Measurements from ENCODE around the gene LYSMD4.

The LYSMD4 gene

DNA sequence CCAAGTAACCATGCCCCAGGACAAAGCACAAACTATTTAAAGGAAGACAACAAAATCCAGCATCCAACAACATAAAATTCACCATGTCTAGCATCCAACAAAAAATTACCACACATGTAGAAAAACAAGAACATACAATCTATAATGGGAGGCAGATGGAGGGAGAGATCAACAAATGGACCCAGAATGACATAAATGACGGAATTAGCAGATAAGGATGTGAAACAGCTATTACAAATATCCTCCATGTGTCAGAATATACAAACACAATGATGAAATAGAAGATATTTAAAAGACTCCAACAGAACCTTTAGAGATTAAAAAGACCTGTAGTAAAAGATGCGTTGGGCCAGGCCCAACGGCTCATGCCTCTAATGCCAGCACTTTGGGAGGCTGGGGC, 10.8 kb downstream of the LYSMD4 start:
- Mint-ChIP-seq H3K27ac (no peak overlapping the region), H3K4me3 (no peak overlapping the region), H3K9me3 (no peaks in the 10 kb centered on the region), H3K4me1 (ENCODE audit: low read depth) (peaks cover 21% of the 10 kb centered on the region), H3K36me3 (ENCODE audit: low read depth) (peaks cover 8% of the 10 kb centered on the region), H3K27me3 (peaks cover 2% of the 10 kb centered on the region)
- intact Hi-C loops (cut with micrococcal nuclease): no loop called here

DNA sequence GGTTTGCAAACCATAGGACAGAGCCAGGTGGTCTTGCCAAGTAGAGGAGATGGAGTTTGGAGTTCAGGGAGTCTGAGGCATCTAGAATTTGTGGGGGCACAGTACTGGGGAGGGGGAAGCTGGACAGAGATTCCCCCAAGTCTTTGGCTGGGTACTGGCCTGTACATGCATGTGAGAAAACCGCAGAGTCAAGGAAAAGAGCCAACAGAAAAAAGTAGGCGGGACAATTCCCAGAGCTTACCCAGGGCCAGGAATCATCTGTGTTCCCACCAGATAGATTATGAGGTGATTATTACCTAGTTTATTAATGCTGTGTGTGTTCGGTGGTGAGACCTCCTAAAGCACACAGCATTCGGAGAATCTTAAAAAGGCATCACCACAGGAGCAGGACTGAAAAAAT, 11.3 kb downstream of the LYSMD4 start:
- no peak overlapping the region for H3K27ac Mint-ChIP-seq
- intact Hi-C loops (cut with micrococcal nuclease): no loop called here
- peaks cover 2% of the 10 kb centered on the region for H3K27me3 Mint-ChIP-seq
- no peaks in the 10 kb centered on the region for H3K9me3 Mint-ChIP-seq
- H3K4me1 Mint-ChIP-seq (ENCODE audit: low read depth): peaks cover 21% of the 10 kb centered on the region
- no peak overlapping the region for H3K4me3 Mint-ChIP-seq
- peaks cover 14% of the 10 kb centered on the region for H3K36me3 Mint-ChIP-seq (ENCODE audit: low read depth)

- no peaks in the 10 kb centered on the region for H3K9me3 Mint-ChIP-seq
- H3K36me3 Mint-ChIP-seq (ENCODE audit: low read depth): peaks cover 20% of the 10 kb centered on the region
- peaks cover 21% of the 10 kb centered on the region for H3K4me1 Mint-ChIP-seq (ENCODE audit: low read depth)
- no peak overlapping the region for H3K27ac Mint-ChIP-seq
- H3K4me3 Mint-ChIP-seq: no peak overlapping the region
- peaks cover 2% of the 10 kb centered on the region for H3K27me3 Mint-ChIP-seq
- intact Hi-C loops (cut with micrococcal nuclease): no loop called here
These were observed 12.0 kb downstream of the LYSMD4 start for GRCh38 chr15:99721104-99721778.

GRCh38 chr15:99720533-99720932, 12.7 kb downstream of the LYSMD4 start:
- peaks cover 2% of the 10 kb centered on the region for H3K27me3 Mint-ChIP-seq
- intact Hi-C loops (cut with micrococcal nuclease): no loop called here
- H3K27ac Mint-ChIP-seq: no peak overlapping the region
- H3K4me1 Mint-ChIP-seq (ENCODE audit: low read depth): peaks cover 21% of the 10 kb centered on the region
- H3K36me3 Mint-ChIP-seq (ENCODE audit: low read depth): peaks cover 25% of the 10 kb centered on the region
- no peak overlapping the region for H3K4me3 Mint-ChIP-seq
- no peaks in the 10 kb centered on the region for H3K9me3 Mint-ChIP-seq

- intact Hi-C loops (cut with micrococcal nuclease): no loop called here
These were observed 14.1 kb downstream of the LYSMD4 start for GRCh38 chr15:99719096-99719541.

DNA sequence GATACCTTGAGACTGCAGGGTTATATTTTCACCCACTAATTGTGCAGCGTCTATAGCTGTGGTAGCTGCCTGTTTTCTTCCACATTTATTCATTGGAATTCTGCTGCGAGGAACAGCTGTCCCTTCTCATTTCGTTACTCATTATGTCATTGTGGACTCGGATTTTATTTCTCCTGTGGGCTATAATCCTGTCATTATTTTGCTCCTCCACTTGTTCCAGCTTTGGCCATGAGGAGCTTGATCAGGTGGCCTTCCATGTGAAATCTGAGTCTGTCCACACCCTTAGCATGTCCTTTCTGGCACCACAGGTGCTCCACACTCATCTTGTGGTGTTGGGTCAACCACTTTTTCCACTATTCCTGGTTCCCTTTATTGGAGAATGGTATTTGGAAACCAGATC, 14.8 kb downstream of the LYSMD4 start:
- Mint-ChIP-seq H3K27me3 (peaks cover 2% of the 10 kb centered on the region), H3K36me3 (ENCODE audit: low read depth) (peaks cover 42% of the 10 kb centered on the region), H3K9me3 (no peaks in the 10 kb centered on the region), H3K4me1 (ENCODE audit: low read depth) (peaks cover 21% of the 10 kb centered on the region), H3K27ac (no peak overlapping the region), H3K4me3 (no peak overlapping the region)
- intact Hi-C loops (cut with micrococcal nuclease): no loop called here

More at GRCh38 chr15:99719096-99719541, 14.1 kb downstream of the LYSMD4 start:
- peaks cover 21% of the 10 kb centered on the region for H3K4me1 Mint-ChIP-seq (ENCODE audit: low read depth)
- H3K9me3 Mint-ChIP-seq: no peaks in the 10 kb centered on the region
- no peak overlapping the region for H3K27ac Mint-ChIP-seq
- H3K4me3 Mint-ChIP-seq: no peak overlapping the region
- peaks cover 37% of the 10 kb centered on the region for H3K36me3 Mint-ChIP-seq (ENCODE audit: low read depth)
- peaks cover 2% of the 10 kb centered on the region for H3K27me3 Mint-ChIP-seq

DNA sequence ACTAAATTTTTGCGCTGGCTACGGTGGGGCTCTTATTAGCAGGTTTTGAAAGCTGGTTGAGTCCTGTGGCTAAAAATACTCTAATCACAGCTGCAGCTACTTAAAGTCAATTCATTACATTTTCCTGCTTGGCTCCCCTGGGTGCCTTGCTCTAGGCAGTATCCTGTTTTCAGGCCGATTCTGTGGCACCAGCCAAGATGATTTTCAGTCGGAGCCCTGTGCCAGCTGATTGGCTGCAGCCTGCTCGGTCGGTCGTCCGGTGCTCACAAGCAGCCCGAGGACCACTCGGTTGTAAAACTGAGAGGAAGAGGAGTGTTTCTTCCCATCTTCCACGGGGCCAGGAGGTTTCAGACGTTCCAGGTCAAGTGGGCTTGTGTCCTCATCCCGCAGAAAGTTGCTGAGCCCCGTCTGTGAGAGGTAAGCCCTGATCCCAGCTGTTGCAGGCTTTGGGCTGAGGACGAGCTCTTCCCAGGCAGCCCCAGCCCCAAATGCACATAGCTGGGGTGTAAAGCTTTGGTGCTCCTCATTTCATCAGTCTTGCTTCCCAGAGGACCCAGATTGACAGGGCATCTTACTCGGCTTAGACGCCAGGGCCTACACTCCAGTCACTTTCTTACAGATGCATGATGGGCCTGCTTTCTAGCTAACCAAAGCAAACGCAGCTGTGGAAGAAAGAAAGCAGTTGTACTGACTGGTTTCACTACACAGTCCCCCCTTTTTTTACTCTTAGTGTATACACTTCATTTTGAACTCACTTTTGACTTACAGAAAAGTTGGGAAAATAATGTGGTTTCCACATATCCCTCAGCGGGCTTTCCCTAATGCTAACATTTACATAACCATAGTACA, 15.9 kb downstream of the LYSMD4 start:
- Mint-ChIP-seq H3K9me3 (no peaks in the 10 kb centered on the region), H3K36me3 (ENCODE audit: low read depth) (peaks cover 53% of the 10 kb centered on the region), H3K4me3 (no peak overlapping the region), H3K4me1 (ENCODE audit: low read depth) (peaks cover 21% of the 10 kb centered on the region), H3K27me3 (peaks cover 2% of the 10 kb centered on the region), H3K27ac (no peak overlapping the region)
- intact Hi-C loops (cut with micrococcal nuclease): no loop called here

- no peaks in the 10 kb centered on the region for H3K9me3 Mint-ChIP-seq
- intact Hi-C loops (cut with micrococcal nuclease): no loop called here
- peaks cover 2% of the 10 kb centered on the region for H3K27me3 Mint-ChIP-seq
- no peak overlapping the region for H3K4me3 Mint-ChIP-seq
- H3K36me3 Mint-ChIP-seq (ENCODE audit: low read depth): peaks cover 60% of the 10 kb centered on the region
- no peak overlapping the region for H3K27ac Mint-ChIP-seq
- peaks cover 21% of the 10 kb centered on the region for H3K4me1 Mint-ChIP-seq (ENCODE audit: low read depth)
These were observed 16.6 kb downstream of the LYSMD4 start for GRCh38 chr15:99716540-99717095.

- peaks cover 94% of the 10 kb centered on the region for H3K36me3 Mint-ChIP-seq (ENCODE audit: low read depth)
- intact Hi-C loops (cut with micrococcal nuclease): no loop called here
- no peak overlapping the region for H3K4me3 Mint-ChIP-seq
- no peaks in the 10 kb centered on the region for H3K9me3 Mint-ChIP-seq
- H3K27me3 Mint-ChIP-seq: no peaks in the 10 kb centered on the region
- no peak overlapping the region for H3K27ac Mint-ChIP-seq
- H3K4me1 Mint-ChIP-seq (ENCODE audit: low read depth): peaks cover 8% of the 10 kb centered on the region
These were observed 20.8 kb downstream of the LYSMD4 start for GRCh38 chr15:99712415-99712814.

- intact Hi-C loops (cut with micrococcal nuclease): no loop called here
- H3K9me3 Mint-ChIP-seq: no peaks in the 10 kb centered on the region
- H3K4me3 Mint-ChIP-seq: no peak overlapping the region
- peaks cover 93% of the 10 kb centered on the region for H3K36me3 Mint-ChIP-seq (ENCODE audit: low read depth)
- peaks cover 8% of the 10 kb centered on the region for H3K4me1 Mint-ChIP-seq (ENCODE audit: low read depth)
- no peaks in the 10 kb centered on the region for H3K27me3 Mint-ChIP-seq
- no peak overlapping the region for H3K27ac Mint-ChIP-seq
These were observed 21.6 kb downstream of the LYSMD4 start for GRCh38 chr15:99711625-99712024.

DNA sequence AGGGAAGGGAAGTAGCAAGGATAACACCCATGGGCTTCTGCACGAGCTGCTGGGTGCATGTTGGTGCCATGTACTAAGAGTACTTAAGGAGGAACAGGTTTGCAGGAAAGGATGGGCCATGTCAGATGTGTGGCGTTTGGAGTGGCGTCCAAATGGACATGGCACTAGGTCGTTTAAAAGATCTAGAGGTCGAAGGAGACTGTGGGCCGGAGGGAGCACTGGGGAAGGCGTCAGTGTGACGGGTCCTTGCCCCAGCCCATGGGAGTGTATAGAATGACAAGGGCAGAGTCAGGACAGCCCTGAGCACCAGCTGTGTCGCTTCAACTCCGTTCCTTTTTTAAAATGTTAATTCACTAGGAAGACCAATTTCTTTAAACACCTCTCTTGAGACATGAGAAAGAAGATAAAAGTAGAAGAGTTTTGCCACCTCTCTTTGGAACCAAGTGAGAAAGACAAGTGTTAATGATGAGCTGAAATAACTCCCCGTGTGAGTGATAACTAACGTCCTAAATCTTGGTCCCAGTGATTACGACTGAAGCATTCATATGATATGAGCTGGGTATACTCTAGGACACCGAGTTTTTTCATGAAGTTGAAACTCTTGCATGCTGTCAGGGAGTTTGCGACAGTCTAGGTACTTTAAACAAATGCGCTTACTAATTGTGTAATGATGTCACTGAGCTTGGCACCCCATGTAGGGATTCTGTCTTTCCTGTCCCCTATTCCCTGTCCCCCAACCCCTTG, 23.8 kb downstream of the LYSMD4 start:
- intact Hi-C loops (cut with micrococcal nuclease): no loop called here
- H3K4me1 Mint-ChIP-seq (ENCODE audit: low read depth): peaks cover 8% of the 10 kb centered on the region
- H3K4me3 Mint-ChIP-seq: no peak overlapping the region
- H3K27ac Mint-ChIP-seq: peak overlapping the region; percentile 6
- peaks cover 83% of the 10 kb centered on the region for H3K36me3 Mint-ChIP-seq (ENCODE audit: low read depth)
- H3K27me3 Mint-ChIP-seq: no peaks in the 10 kb centered on the region
- H3K9me3 Mint-ChIP-seq: no peaks in the 10 kb centered on the region

GRCh38 chr15:99708563-99708962, 24.7 kb downstream of the LYSMD4 start:
- Mint-ChIP-seq H3K4me3 (no peak overlapping the region), H3K27me3 (no peaks in the 10 kb centered on the region), H3K36me3 (ENCODE audit: low read depth) (peaks cover 76% of the 10 kb centered on the region), H3K4me1 (ENCODE audit: low read depth) (peaks cover 8% of the 10 kb centered on the region), H3K9me3 (no peaks in the 10 kb centered on the region), H3K27ac (no peak overlapping the region)
- intact Hi-C loops (cut with micrococcal nuclease): no loop called here

DNA sequence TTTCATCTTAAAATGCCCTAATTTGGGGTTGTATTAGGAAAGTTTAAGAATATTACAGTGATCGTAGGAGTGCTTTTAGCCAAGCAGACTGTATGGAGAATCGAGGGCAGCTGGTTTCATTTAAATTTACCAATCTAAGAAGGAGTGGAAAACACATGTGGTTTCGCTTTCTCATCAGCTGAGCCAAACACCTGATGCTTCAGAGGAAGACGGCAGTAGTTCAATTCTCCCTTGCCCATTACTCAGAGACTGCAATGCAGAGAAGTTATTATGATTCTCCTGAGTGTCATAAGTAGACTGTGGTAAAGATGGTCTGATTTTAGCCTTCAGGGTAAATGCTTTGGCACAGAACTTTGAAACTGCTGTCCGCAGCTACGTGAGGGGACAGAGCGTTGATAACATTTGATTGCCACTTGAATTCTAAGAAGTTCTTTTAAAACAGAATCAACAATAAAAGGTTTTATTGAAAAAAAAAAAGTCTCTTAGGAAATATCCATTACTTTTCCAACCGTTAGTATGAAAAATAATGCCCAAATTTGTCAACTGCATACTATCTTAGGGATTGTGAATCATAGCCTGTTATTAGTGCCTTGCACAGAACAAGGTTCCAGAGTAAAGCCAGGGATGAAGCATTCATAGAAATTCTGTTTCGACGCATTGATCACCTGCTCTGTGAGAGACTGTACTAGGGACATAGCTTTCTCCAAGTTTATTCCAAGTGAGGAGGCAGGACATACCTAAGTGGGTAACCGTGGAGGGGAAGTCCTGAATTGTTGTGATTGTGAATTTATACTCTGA, 25.6 kb downstream of the LYSMD4 start:
- no peak overlapping the region for H3K27ac Mint-ChIP-seq
- peaks cover 68% of the 10 kb centered on the region for H3K36me3 Mint-ChIP-seq (ENCODE audit: low read depth)
- no peaks in the 10 kb centered on the region for H3K27me3 Mint-ChIP-seq
- intact Hi-C loops (cut with micrococcal nuclease): no loop called here
- no peak overlapping the region for H3K4me3 Mint-ChIP-seq
- H3K9me3 Mint-ChIP-seq: no peaks in the 10 kb centered on the region
- H3K4me1 Mint-ChIP-seq (ENCODE audit: low read depth): peaks cover 16% of the 10 kb centered on the region

Measured in dendritic cell treated with granulocyte-macrophage colony-stimulating factor and Interleukin-4, amounts not matched to agents 40 ng/mL and 50 ng/mL, for 4 days (primary cell).